ENCODE data around the gene RAD51C. TPM values are rescaled to one million over a fixed set of nuclear protein-coding genes. Genes with fewer than 3 reads are reported as not detected.

Gene RAD51C
- total and polyA plus RNA-seq, 9 of the 15 experiments (the other 6 are each of a cell fraction or from before 2014, with no cell fraction given) = 93.9 to 341 (median 135) TPM

DNA sequence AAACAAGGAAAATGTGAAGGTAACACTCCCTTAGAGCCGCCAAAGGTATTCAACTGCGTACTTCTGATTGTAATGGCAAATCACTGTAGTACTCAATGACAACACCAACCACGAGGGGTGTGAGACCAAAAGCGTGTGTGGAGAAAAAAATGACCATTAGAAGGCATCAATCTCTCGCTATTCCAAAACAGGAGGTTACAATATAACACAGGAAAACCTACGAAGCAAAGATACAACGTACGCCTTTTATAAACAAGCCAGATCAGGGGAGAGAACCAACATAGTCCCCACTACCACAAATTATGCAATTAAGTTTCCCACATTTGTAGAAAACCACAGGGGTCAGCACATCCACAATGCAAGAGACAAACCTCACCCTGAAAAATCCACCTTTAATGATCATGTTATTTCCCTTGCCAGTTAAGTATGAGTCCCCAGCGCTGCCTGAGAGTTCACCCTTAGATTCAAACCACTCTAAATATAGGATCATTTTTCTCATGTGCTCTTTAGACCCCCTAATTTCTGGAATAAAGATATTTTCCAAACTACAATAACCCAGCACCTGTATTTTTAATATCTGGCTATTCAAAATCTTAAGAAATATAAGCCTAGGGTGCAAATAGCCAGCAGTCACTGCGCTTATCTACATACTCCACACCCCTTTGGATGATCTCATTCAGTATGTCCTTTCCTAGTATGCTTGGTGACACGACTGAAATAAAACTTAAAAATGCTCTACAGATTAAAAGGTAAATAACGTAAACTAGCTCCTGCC lies 13.0 kb upstream of the RAD51C start (continued):
- TF ChIP-seq, protein P1, sequence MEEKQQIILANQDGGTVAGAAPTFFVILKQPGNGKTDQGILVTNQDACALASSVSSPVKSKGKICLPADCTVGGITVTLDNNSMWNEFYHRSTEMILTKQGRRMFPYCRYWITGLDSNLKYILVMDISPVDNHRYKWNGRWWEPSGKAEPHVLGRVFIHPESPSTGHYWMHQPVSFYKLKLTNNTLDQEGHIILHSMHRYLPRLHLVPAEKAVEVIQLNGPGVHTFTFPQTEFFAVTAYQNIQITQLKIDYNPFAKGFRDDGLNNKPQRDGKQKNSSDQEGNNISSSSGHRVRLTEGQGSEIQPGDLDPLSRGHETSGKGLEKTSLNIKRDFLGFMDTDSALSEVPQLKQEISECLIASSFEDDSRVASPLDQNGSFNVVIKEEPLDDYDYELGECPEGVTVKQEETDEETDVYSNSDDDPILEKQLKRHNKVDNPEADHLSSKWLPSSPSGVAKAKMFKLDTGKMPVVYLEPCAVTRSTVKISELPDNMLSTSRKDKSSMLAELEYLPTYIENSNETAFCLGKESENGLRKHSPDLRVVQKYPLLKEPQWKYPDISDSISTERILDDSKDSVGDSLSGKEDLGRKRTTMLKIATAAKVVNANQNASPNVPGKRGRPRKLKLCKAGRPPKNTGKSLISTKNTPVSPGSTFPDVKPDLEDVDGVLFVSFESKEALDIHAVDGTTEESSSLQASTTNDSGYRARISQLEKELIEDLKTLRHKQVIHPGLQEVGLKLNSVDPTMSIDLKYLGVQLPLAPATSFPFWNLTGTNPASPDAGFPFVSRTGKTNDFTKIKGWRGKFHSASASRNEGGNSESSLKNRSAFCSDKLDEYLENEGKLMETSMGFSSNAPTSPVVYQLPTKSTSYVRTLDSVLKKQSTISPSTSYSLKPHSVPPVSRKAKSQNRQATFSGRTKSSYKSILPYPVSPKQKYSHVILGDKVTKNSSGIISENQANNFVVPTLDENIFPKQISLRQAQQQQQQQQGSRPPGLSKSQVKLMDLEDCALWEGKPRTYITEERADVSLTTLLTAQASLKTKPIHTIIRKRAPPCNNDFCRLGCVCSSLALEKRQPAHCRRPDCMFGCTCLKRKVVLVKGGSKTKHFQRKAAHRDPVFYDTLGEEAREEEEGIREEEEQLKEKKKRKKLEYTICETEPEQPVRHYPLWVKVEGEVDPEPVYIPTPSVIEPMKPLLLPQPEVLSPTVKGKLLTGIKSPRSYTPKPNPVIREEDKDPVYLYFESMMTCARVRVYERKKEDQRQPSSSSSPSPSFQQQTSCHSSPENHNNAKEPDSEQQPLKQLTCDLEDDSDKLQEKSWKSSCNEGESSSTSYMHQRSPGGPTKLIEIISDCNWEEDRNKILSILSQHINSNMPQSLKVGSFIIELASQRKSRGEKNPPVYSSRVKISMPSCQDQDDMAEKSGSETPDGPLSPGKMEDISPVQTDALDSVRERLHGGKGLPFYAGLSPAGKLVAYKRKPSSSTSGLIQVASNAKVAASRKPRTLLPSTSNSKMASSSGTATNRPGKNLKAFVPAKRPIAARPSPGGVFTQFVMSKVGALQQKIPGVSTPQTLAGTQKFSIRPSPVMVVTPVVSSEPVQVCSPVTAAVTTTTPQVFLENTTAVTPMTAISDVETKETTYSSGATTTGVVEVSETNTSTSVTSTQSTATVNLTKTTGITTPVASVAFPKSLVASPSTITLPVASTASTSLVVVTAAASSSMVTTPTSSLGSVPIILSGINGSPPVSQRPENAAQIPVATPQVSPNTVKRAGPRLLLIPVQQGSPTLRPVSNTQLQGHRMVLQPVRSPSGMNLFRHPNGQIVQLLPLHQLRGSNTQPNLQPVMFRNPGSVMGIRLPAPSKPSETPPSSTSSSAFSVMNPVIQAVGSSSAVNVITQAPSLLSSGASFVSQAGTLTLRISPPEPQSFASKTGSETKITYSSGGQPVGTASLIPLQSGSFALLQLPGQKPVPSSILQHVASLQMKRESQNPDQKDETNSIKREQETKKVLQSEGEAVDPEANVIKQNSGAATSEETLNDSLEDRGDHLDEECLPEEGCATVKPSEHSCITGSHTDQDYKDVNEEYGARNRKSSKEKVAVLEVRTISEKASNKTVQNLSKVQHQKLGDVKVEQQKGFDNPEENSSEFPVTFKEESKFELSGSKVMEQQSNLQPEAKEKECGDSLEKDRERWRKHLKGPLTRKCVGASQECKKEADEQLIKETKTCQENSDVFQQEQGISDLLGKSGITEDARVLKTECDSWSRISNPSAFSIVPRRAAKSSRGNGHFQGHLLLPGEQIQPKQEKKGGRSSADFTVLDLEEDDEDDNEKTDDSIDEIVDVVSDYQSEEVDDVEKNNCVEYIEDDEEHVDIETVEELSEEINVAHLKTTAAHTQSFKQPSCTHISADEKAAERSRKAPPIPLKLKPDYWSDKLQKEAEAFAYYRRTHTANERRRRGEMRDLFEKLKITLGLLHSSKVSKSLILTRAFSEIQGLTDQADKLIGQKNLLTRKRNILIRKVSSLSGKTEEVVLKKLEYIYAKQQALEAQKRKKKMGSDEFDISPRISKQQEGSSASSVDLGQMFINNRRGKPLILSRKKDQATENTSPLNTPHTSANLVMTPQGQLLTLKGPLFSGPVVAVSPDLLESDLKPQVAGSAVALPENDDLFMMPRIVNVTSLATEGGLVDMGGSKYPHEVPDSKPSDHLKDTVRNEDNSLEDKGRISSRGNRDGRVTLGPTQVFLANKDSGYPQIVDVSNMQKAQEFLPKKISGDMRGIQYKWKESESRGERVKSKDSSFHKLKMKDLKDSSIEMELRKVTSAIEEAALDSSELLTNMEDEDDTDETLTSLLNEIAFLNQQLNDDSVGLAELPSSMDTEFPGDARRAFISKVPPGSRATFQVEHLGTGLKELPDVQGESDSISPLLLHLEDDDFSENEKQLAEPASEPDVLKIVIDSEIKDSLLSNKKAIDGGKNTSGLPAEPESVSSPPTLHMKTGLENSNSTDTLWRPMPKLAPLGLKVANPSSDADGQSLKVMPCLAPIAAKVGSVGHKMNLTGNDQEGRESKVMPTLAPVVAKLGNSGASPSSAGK (IDR thresholded peaks at IDR 0.05) = peak; percentile 51; the same call in 1 of the 2 replicates
- TF ChIP-seq, protein P2, sequence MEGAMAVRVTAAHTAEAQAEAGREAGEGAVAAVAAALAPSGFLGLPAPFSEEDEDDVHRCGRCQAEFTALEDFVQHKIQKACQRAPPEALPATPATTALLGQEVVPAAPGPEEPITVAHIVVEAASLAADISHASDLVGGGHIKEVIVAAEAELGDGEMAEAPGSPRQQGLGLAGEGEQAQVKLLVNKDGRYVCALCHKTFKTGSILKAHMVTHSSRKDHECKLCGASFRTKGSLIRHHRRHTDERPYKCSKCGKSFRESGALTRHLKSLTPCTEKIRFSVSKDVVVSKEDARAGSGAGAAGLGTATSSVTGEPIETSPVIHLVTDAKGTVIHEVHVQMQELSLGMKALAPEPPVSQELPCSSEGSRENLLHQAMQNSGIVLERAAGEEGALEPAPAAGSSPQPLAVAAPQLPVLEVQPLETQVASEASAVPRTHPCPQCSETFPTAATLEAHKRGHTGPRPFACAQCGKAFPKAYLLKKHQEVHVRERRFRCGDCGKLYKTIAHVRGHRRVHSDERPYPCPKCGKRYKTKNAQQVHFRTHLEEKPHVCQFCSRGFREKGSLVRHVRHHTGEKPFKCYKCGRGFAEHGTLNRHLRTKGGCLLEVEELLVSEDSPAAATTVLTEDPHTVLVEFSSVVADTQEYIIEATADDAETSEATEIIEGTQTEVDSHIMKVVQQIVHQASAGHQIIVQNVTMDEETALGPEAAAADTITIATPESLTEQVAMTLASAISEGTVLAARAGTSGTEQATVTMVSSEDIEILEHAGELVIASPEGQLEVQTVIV (CRISPR knock-in tag; IDR thresholded peaks at IDR 0.05; ENCODE audit: borderline replicate concordance) = peak; percentile 94
- TF ChIP-seq NR1H2 (CRISPR knock-in tag; IDR thresholded peaks at IDR 0.05) (peak; percentile 49; the same call in 1 of the 2 replicates), ZKSCAN8 (CRISPR knock-in tag; IDR thresholded peaks at IDR 0.05) (peak; percentile 91), ZNF3 (CRISPR knock-in tag; IDR thresholded peaks at IDR 0.05) (peak; percentile 100), ZNF75A (CRISPR knock-in tag; IDR thresholded peaks at IDR 0.05) (peak; percentile 90), NR4A1 (CRISPR knock-in tag; IDR thresholded peaks at IDR 0.05) (peak; percentile 96), NR4A1 (tag; IDR thresholded peaks at IDR 0.05) (no peak; the same call in none of the 2 replicates), TCF7 (IDR thresholded peaks at IDR 0.05; ENCODE audit: borderline replicate concordance) (peak; percentile 70; the same call in 1 of the 2 replicates), ZNF133 (CRISPR knock-in tag; IDR thresholded peaks at IDR 0.05) (peak; percentile 81; the same call in 1 of the 2 replicates), ZNF324 (CRISPR knock-in tag; IDR thresholded peaks at IDR 0.05) (peak; percentile 91), NR2C1 (IDR thresholded peaks at IDR 0.05) (peak; percentile 48; the same call in 1 of the 2 replicates), NR2C1 (tag; IDR thresholded peaks at IDR 0.05) (peak; percentile 58; the same call in 1 of the 2 replicates), MAFG (tag; conservative IDR thresholded peaks at IDR 0.05) (peak; percentile 35), CTBP1 (IDR thresholded peaks at IDR 0.05; ENCODE audit: borderline replicate concordance) (0 out of 2 replicates have a peak, but pooled peaks have one; percentile 18)

All from K562 (cell line).